Left renal cortex interstitium (tissue), 4 donors: Measurements from ENCODE around the gene SSTR5. TPM values are rescaled to one million over a fixed set of nuclear protein-coding genes. Genes with fewer than 3 reads are reported as not detected.

Source experiments
- DNase-seq, 4 donors: peaks; one replicate each; pipeline ENCODE4 v3.0.0-alpha.2; 2013; ENCODE audit warnings: low read depth in 4 of 4, low spot score in 2 of 4, missing footprints in 1 of 4
- polyA plus RNA-seq, 4 donors: library from polyadenylated mRNA; unstranded; fragments of 120-200 nt; gene quantifications; one replicate each; pipeline ENCODE4 v1.2.1, GENCODE V29; 2013; ENCODE audit not compliant: insufficient read length in 4 of 4

The SSTR5 gene
- polyA plus RNA-seq, 4 donors: 0.10 to 0.33 (median 0.29) TPM

DNA sequence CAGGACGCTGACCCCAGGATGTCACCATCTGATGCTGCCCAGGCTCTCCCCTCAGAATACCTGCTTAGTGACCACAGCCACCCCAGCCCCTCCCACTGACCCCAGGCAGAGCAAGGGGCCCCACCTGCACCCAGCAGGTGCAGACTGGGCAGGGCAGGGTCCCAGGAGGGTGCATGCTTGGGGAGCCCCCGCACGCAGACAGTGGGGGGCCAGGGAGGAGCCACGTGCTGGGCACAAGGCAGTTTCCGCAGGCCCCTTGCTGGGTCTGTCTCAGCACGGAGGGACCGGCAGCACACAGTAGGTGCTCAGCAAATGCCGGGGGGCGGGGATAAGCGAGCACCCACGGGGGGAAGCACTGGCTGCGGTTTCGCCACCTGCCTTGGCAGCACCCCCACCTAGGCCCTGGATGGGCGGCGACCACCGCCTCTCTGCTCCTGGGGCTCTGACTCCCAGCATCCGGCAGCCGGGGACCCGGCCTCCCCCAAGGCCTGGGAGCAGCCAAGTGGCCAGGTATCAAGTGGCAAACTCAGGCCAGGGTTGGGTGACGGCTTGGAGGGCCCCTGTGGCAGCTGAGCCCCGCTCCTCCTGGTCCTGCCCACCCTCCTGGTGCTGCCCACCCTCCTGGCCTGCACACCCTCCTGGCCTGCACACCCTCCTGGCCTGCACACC is 18.7 kb upstream of the SSTR5 start:
- DNase-seq: no peak

DNA sequence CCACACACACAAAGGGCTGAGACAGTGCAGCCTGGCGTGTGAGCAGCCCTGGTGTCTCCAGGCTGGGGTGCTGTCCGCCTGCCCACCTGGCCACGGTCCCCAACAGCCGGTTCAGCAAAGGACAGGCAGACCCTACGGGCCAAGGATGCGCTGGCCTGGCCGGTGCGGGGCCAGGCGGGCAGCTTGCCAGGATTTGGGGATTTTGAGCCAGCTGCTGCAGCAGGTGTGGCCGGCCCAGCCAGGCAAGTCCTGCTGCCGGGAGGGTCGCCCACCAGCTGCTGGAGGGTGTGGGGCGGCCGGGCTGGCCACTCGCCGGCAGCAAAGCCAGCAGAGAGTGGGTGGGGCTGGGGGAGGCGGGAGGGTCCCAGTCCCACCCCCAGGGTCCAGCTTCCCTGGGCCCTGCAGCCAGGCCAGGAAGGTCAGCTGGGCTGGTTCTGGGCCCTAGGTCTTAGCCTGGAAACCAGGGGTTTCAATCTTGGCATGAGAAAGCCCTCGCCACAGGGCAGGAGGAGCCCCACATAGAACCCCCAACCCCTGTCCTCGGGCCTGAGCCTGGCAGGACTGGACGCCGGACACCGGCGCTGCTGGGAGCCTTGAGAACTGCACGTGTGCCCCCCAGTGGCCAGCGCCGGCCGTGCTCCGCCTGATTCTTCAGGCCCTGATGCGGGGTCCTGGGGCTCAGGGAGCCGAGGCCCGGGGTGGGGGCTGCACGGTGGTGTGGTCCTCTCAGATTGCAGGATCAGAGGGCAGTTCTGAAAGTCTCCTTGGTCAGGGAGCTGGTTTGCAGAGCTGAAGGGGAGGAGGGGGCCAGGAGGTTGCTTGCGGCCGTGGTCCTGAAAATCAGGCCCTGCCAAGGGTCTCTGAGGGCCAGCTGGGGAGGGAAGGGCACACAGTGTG is 17.6 kb upstream of the SSTR5 start:
- DNase-seq: no peak

GRCh38 chr16:1055557-1055924 is 17.0 kb upstream of the SSTR5 start:
- DNase-seq: no peak

- peak in 1 of 4 donors; percentile 41 for DNase-seq
These were observed 16.4 kb upstream of the SSTR5 start for GRCh38 chr16:1056196-1056595.

- no peak for DNase-seq
These were observed 15.2 kb upstream of the SSTR5 start for GRCh38 chr16:1057252-1057932.

DNA sequence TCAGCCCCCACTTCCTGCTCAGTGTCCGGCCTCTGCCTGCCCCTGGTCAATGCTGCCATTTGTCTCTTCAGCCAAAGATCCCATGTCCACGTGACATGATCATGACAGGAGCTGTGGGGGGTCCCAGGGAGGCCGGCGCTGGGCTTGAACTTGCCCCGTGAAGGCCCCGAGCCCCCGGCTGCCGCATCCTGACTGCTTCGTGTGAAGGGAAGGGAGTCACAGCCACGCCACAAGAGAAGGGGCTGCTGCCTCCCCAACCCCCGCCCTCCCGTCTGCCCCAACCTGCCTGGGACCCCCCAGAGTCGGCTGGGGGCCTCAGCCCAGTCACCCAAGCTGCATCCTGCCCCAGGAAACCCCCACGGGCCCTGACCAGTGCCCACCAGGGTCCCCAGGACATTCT is 14.3 kb upstream of the SSTR5 start:
- DNase-seq: no peak

DNA sequence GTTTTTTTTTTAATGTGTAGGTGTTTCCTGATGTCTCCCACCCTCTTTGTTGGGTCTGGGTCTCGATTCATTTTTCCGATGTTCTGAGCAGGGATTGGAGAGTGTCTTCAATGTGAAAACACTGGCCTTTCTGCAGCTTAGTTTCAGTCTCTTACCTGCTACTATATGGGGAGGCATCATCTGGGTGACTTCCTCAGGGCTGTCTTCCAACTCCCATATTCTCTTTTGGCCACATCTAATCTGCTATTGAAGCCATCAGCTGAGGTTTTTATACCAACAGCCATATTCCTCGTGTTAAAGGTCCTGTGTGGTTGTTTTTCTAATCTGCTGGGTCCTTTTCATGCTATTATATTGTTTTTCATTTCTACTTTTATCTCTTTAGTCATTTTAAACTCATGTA is 13.2 kb upstream of the SSTR5 start:
- no peak for DNase-seq

GRCh38 chr16:1060416-1061340 is 11.9 kb upstream of the SSTR5 start:
- DNase-seq: no peak

DNA sequence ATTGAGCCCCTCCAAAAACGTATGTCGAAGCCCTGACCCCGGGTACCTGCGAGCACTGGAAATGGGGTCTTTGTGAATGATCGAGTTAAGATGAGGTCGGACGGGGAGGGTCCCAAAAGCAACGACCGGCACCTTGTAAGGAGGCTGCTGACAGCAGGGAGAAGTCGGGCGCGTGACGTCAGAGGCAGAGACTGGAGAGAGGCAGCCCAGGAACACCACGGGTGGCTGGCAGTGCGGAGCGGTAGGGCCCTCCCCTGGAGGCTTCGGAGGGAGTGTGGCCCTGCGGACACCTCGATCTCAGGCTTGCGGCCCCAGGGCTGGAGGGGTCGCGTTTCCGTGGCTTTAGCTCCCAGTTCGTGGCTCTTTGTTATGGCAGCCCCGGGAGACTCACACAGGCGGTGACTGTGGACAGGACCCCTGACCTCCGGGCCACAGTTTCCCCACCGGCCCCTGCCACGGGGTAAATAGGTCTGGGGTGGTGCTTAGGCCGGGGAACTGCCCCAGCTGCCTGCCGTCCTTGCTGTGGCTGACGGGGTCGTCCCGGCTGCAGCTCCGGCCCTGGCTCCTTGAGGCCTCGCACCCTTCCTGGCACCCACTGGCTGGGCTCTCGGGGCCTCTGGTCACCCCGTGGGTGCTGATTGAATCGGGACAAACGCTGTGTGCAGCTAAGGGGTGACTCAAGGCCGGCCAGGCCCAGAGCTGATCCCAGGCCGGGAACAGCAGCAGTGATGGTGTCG is 10.6 kb upstream of the SSTR5 start:
- DNase-seq: no peak

GRCh38 chr16:1062895-1063294 is 9.7 kb upstream of the SSTR5 start:
- DNase-seq: no peak

DNA sequence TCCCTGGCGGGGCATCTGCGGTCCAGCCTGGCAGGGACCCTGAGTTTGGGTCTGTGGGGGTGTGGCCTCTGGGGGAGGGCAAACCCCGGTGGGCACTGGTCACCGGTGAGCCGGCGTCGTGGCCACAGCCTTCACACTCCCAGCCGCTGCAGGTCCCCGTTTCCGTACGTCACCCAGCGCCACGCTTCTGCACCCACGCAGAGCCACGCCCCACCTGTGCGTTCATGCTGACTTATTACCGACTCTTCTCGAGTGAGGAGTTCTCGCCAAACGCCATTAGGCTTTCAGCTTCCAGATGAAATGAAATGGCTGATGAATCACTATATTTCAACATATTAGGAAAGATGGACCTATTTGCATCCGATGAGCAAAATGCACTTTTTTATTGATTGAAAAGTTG is 8.8 kb upstream of the SSTR5 start:
- DNase-seq: no peak

DNA sequence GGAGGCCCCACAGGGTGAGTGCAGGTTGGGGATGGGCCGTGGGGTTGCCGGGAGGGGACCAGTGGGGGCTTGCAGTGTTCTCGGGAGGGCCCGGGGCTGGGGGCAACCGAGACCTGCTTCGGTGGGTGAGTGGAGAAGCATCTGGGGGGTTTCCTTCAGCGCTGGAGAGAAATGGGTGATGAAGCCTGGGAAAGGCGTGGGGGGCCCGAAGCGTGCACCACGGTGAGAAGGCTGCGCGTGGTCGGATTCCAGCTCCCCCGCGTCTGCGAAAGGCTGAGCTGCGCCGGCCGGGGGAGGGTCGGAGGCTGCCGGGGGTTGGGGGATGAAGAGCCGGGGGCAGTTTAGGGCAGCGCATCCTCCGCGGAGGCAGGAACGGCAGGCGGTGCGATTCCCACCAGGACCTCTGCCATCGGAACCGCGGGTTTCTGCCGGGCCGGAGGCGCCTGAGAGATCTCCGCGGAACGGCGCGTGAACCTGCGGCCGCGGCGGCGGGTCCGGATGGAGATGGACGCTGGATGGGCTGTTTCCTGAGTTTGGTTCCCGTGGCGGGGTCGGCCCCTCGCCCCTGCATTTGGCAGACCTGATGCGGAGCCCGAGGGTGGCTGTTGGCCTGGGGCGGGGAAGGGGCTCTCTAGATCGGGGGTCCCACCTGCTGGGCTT is 6.9 kb upstream of the SSTR5 start:
- DNase-seq: no peak

DNA sequence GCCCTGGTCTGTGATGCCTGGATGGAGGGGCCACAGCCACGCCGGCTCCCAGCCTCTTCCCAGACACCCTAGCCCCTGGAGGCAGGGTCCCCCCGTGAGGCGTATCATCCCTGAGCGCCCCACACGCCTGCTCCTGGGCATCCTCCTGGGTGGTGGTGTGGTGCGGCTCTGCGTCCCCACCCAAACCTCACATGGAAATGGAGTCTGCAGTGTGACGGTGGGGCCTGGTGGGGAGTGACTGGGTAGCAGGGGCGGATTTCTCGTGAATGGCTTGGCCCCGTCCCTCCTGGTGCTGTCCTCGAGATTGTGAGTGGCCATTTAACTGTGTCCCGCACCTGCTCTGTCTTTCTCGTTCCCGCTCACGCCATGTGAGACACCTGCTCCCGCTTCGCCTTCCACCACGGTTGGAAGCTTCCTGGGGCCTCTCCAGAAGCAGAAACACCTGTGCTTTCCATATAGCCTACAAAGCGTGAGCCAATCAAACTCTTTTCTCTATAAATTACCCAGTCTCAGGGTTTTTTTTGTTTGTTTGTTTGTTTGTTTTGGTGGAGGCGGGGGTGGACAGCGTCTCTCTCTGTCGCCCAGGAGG is 5.9 kb upstream of the SSTR5 start:
- DNase-seq: no peak

DNA sequence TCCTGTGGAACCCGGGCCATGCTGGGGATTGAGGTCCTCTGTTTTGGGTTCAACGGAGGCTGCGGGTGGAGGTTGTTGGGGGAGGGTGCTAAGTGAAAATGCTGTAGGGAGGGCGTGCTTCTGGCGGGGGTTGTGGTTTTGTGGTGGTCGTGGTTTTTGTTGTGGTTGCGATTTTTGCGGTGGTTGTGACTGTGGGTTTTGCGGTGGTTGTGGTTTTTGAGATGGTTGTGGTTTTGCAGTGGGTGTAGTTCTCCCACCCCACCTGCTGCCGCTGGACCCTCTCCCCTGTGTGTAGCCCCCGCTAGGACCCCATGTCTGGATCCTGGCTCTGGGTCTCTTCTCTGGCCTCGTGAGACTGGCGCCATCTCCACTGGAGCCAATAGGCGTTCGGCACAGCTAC is 4.9 kb upstream of the SSTR5 start:
- DNase-seq: no peak

DNA sequence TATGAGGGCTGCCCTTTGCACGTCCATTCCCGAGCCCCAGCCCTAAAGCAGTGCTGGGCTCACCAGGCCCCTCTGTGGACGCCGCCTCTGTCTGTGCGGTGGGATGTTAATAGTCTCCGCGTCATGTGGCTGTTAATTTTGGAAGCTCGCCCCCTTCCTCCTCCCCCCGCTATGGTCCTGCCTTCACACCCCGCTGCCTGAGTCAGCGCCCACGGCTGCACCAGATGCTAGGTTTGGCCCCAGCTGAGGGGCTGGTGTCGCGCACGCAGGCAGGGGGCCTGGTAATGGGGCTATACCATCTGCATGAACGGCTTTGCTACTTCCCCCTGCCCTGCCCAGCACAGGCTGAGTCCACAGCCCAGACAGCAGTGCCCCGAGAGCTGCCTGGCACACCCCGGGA is 4.1 kb upstream of the SSTR5 start:
- no peak for DNase-seq

- no peak for DNase-seq
These were observed 3.4 kb upstream of the SSTR5 start for GRCh38 chr16:1069154-1069553.

DNA sequence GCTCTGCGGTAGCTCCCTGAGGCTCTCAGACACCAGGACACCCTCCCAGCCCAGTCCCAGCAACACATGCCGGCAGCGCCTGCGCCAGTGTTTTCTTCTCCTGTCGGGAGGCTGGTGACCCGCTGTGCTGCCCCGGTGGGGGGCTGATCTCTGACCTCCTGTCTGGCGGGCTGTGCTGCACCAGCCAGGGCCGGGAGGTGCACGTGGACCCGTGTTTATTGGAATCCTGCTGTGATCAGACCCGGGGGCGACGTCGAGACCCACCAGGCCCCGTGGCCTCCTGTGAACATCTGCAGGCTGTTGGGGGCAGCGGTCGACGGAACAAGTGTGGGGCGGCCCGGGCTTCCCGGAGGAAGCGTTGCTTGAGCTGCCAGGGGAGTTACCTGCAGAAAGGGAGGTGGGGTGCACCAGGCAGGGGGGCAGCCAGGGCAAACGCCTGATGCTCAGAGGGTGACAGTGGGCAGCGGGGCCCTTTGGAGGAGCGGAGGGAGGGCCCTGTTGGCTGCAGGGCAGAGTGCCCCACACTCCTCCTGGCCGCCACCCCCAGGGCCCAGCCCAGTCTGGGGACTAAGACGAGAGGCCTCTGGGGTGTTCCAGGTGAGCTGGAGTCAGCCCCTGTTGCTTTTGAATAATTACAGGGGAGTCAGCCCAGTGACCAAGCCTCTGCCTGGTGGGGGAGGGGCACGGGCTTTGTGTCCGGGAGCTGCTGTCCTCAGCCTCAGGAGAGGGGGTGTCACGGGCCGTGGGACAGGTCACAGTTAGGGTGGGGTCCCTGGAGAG is 2.3 kb upstream of the SSTR5 start:
- no peak for DNase-seq

DNA sequence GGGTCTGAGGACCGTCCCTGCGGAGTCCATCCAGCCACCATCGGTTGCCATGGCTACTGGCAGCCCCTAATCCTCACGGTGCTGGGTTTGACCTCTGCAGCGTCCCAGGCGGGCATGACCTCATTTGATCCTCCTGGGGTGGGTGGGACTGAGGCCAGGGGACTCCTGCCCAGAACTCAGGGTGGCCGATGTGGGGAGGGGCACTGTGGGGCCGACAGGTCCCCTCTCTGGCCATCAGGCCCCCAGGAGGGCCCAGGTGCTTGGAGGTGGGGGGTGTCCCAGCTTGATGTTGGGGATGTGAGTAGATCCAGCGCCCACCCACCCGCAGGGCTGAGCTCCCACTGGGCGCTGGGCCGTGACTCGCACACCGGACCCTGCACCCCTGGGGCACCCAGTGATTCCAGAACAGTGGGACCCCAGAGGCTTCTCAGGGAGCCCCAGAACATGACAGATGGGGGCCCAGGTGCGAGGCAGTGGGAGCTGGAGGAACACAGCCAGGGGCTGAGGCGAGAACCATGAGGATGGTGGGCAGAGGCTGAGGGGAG is 1.6 kb upstream of the SSTR5 start:
- DNase-seq: no peak
